NCI-H2196 treated with DMSO at 0.1 percent for 48 hours (cell line): Measurements from ENCODE around the gene AKR1C2.
"Not testable (repeated sequence)": the region's sequence is repeated elsewhere in the genome, so short reads cannot be mapped to it uniquely, and the experiment has no call there.

Source experiments
- DNase-seq: peaks from one replicate; lab custom pipeline; 2025; ENCODE audit not compliant: unreplicated experiment; lab: John Stamatoyannopoulos, UW

AKR1C2 gene

DNA sequence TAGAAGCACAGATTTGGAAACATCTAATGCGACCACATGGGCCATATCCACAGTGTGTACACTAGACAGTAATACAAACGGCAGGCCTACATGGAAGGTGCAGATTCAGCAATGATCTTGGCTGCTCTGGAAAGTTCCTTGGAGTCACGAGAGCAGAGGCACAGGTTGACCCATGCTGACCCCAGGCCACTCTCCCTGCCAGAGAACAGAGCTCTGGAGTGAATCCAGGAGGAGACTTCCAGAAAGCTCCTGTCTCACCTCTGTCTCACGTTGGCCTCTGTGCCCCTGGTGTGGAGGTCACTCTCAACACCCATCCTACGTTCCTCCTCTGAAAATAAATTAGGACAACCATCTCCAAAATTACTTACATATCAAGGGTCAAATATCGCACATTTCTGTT lies 12.2 kb downstream of the AKR1C2 start:
- not testable (repeated sequence) for DNase-seq

GRCh38 chr10:4990217-4990616 lies 13.4 kb downstream of the AKR1C2 start:
- DNase-seq: no peak

- DNase-seq: not testable (repeated sequence)
Observed at GRCh38 chr10:4988000-4988641, 15.5 kb downstream of the AKR1C2 start.

DNA sequence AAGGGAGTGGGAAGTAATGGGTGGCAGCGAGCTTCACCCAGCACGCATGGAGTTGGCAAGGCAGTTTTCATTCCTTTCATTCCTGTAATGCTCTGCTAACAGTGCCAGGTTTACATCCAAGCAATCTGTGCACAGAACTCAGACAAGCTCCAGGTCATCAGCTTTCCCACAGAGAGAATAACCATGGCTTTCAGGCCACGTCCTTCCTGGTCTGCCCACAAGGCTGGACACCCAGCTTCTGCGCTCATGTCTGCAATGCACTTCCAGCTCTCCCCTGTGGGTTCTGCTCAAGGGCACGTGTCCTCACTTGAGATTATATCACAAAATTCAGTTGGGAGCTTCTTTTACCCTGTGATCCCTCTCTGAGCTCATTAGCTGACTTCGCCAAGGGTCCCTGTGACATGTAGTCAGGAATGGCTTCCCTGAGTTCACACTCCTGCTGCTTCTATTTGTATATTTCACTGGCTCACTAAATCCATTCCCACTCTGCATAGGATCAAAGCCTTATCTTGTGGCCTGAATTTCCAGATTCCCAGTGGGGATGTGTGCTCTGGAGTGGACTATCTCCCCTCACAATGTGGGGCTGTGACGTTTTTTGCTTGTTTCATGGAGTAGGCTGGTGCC lies 18.6 kb downstream of the AKR1C2 start:
- no peak for DNase-seq

- DNase-seq: no peak
Observed at GRCh38 chr10:4984223-4984622, 19.4 kb downstream of the AKR1C2 start.

DNA sequence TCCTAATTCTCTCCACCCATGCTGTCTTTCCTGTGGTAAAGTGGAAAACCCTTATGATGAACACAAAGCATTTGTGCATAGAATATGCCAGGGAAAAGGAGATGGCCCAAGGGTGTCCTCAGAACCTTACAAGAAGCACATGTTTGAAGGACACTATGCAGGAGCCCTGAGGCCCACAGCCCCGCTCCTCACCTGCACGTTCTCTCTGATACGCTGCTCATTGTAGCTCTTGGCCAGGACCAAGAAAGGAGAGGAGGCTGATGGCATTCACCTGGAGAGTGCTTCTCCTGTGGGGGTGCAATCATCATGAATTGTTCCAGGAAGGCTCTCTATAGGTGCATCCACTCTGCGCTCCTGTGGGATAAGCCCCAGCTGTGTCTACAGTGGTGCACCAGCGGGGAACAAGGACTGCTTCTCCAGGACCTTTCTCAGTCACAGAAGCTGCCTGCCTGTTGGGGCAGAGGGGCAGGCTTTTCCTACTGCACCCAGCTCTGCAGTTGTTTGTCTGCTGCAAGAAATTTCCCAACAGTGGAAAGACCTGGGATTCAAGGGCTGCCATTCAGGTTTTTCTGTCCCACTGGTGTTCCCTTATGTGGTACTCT lies 19.9 kb downstream of the AKR1C2 start:
- DNase-seq: no peak

GRCh38 chr10:4982764-4983226 lies 20.9 kb downstream of the AKR1C2 start:
- no peak for DNase-seq

DNA sequence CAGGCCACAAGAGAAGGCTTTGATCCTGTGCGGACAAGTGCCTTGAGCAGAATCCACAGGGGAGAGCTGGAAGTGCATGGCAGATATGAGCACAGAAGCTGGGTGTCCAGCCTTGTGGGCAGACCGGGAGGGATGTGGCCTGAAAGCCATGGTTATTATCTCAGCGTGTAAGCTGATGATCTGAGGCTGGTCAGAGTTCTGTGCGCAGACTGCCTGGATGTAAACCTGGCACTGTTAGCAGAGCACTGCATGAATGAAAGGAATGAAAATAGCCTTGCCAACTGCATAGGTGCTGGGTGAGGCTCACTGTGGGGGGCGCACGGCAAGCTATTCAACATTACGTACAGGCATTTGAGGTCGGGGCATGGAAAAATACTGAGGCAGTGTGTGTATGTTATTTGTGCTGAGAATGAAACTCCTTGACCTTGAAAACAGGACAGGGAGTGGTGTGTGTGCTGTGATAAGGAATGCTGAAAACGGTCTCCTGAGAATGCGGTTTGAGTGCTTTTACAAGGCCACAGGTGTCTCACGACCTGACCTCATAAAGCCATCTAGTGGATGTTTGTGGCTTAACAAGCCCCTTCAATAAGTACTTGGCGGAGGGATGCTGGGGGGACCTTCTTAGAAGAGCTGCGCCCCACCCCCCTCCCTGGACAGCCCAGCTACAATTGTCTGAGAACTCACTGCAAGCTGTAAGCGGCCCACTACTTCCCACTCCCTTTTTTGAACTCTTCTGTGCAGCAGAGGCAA lies 21.8 kb downstream of the AKR1C2 start:
- DNase-seq: no peak

- DNase-seq: no peak
Observed at GRCh38 chr10:4980793-4981192, 22.9 kb downstream of the AKR1C2 start.

GRCh38 chr10:4978870-4979269 lies 24.8 kb downstream of the AKR1C2 start:
- DNase-seq: no peak

- no peak for DNase-seq
Observed at GRCh38 chr10:4977025-4977424, 26.6 kb downstream of the AKR1C2 start.

- DNase-seq: not testable (repeated sequence)
Observed at GRCh38 chr10:4974400-4974799, 29.3 kb downstream of the AKR1C2 start.

- not testable (repeated sequence) for DNase-seq
Observed at GRCh38 chr10:4973294-4973693, 30.4 kb downstream of the AKR1C2 start.

DNA sequence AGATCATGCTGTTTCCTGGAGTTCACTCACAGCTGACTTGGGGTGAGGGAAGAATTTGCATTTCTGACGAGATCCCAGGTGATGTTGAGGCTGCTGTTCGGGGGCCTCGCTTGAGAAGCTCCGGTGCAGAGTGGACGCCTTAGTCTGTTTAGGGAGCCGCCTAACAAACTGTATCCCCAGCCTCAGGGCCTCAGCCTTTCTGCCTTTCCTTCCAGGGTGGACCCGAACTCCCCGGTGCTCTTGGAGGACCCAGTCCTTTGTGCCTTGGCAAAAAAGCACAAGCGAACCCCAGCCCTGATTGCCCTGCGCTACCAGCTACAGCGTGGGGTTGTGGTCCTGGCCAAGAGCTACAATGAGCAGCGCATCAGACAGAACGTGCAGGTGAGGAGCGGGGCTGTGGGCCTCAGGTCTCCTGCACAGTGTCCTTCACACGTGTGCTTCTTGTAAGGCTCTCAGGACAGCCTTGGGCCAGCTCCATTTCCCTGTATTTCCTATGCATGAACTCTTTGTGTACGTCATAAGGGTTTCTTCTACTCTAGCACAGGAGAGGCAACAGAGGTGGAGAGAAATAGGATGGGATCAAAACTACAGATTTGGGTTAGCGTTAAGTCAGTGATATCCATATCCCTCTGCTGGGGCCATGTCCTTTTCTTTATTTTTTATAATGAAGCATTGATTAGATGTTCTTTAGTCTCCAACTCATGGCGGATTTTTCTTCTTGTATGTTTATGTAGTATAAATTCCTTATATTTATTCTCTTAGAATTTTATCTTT lies 31.1 kb downstream of the AKR1C2 start:
- DNase-seq: not testable (repeated sequence)

GRCh38 chr10:4970362-4970761 lies 33.3 kb downstream of the AKR1C2 start:
- DNase-seq: not testable (repeated sequence)

DNA sequence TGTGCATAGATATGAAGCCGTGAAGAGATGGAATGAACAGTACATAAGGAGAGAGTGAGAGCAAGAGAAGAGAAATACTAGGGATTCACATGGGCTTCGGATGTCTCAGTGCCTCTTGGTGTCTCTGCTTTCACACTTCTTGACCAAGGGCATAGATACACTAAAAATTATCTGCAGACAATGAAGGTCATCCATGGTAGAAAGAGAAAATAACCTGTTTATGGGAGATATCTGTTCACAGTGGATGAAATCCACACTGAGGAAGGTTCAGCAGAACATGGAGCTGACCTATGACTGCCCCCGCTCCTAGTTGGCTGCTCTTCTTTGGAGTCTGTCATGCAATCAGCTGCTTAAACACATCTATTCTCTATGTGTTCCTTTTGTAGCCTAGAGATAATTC lies 34.4 kb downstream of the AKR1C2 start:
- DNase-seq: not testable (repeated sequence)

DNA sequence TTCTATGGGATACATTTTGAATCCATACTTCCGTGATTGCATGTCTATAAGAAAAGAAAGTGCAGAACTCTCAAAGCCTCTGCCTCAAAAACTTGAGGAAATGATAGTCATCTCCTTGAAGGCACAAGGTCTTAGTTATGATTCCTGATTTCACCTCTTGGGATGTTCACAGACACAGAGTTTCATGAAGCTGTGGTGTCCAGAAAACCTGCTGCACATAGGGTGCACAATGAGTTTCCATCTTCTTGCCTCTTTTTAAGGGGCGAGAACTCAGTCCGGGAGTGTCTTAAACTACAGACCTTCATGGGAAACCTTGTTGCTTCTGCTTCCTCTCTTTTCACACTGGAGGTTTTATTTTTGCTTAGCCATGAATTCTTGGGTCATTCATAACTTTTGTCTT lies 36.5 kb downstream of the AKR1C2 start:
- DNase-seq: not testable (repeated sequence)

GRCh38 chr10:4965763-4966162 lies 37.9 kb downstream of the AKR1C2 start:
- DNase-seq: not testable (repeated sequence)

DNA sequence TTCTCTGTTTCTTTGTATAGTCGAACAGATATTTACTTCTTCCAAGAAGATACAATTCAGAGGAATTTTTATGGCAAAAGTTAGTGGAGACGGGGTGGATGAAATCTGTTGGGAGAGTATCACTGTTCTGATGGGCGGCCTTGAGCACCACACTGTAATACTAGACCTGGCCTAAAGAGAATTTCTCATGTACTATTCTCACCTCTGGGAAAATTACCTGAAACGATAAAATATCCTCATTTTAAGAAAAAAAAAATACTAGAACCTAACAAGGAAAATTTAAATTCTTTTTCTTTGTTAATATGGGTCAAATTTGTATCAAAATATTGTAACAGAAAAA lies 39.9 kb downstream of the AKR1C2 start:
- DNase-seq: not testable (repeated sequence)

GRCh38 chr10:4962876-4963814 lies 40.5 kb downstream of the AKR1C2 start, which contains the start of gene AKR1C1:
TSS of gene AKR1C1 (plus strand) at chr10:4963415. CDS start at chr10:4963445, 30 bp downstream.
- not testable (repeated sequence) for DNase-seq
